Activated CD4-positive, alpha-beta T cell treated with anti-CD3 and anti-CD28 coated beads, Interleukin-2, amount 50 U/mL, for 4 hours (primary cell): ENCODE data around the gene KAT5.
"Not testable (repeated sequence)": the region's sequence is repeated elsewhere in the genome, so short reads cannot be mapped to it uniquely, and the experiment has no call there.

Experiments
- DNase-seq, 2 experiments: peaks; one replicate each; pipeline ENCODE4 v3.0.0-alpha.2; 2020

Gene KAT5

GRCh38 chr11:65711785-65712632 lies at the start of gene KAT5:
Gene KAT5 (plus strand): TSS chr11:65712252. CDS start chr11:65712268, 16 bp downstream.
- DNase-seq: peak; percentile 97

- DNase-seq: peak; percentile 85 to 87
Measured at GRCh38 chr11:65662799-65663638, 49.0 kb upstream of the KAT5 start, which contains the start of gene RELA. Gene RELA (minus strand): TSS chr11:65662916. CDS start chr11:65662832, 84 bp downstream.

- DNase-seq: peak; percentile 39 to 43
Measured at GRCh38 chr11:65663639-65664200, 48.3 kb upstream of the KAT5 start.

GRCh38 chr11:65672180-65672860 lies 39.7 kb upstream of the KAT5 start:
- no peak for DNase-seq

- no peak for DNase-seq
Measured at GRCh38 chr11:65672982-65673381, 39.1 kb upstream of the KAT5 start.

GRCh38 chr11:65680192-65680743 lies 31.8 kb upstream of the KAT5 start:
- DNase-seq: no peak

- DNase-seq: not testable (repeated sequence)
Measured at GRCh38 chr11:65683480-65683879, 28.6 kb upstream of the KAT5 start.

- DNase-seq: no peak
Measured at GRCh38 chr11:65685981-65686380, 26.1 kb upstream of the KAT5 start.

GRCh38 chr11:65691847-65692246 lies 20.2 kb upstream of the KAT5 start:
- not testable (repeated sequence) for DNase-seq

- DNase-seq: no peak
Measured at GRCh38 chr11:65692367-65692766, 19.7 kb upstream of the KAT5 start.

- DNase-seq: no peak
Measured at GRCh38 chr11:65695459-65696241, 16.4 kb upstream of the KAT5 start.

- DNase-seq: no peak
Measured at GRCh38 chr11:65696802-65697552, 15.1 kb upstream of the KAT5 start.

- DNase-seq: no peak
Measured at GRCh38 chr11:65698205-65698604, 13.8 kb upstream of the KAT5 start.

- no peak for DNase-seq
Measured at GRCh38 chr11:65699306-65699705, 12.7 kb upstream of the KAT5 start.

GRCh38 chr11:65700399-65700798 lies 11.7 kb upstream of the KAT5 start:
- no peak for DNase-seq

- DNase-seq: no peak
Measured at GRCh38 chr11:65701686-65702085, 10.4 kb upstream of the KAT5 start.

- DNase-seq: no peak
Measured at GRCh38 chr11:65703846-65704245, 8.2 kb upstream of the KAT5 start.

GRCh38 chr11:65706303-65706763 lies 5.7 kb upstream of the KAT5 start:
- peak; percentile 71 to 74 for DNase-seq

GRCh38 chr11:65707002-65707401 lies 5.0 kb upstream of the KAT5 start:
- DNase-seq: not testable (repeated sequence)

GRCh38 chr11:65708451-65708850 lies 3.6 kb upstream of the KAT5 start:
- no peak for DNase-seq

- DNase-seq: no peak
Measured at GRCh38 chr11:65709661-65710060, 2.4 kb upstream of the KAT5 start.
